Hematopoietic multipotent progenitor cell treated with erythropoietin and hydrocortisone succinate and interleukin-3 and kit ligand, for 8 days (in vitro differentiated cells): ENCODE results near the gene PC.
"Not testable (repeated sequence)": the region's sequence is repeated elsewhere in the genome, so short reads cannot be mapped to it uniquely, and the experiment has no call there.

Source experiments
- DNase-seq: peaks from one replicate; pipeline ENCODE4 v3.0.0-alpha.2; 2015

Gene PC

GRCh38 chr11:66979336-66979980 lies 21.3 kb upstream of the PC start:
- DNase-seq: no peak

GRCh38 chr11:66978717-66979116 lies 20.5 kb upstream of the PC start:
- DNase-seq: no peak

- DNase-seq: no peak
Observed at GRCh38 chr11:66978229-66978628, 20.0 kb upstream of the PC start.

- no peak for DNase-seq
Observed at GRCh38 chr11:66976925-66977324, 18.7 kb upstream of the PC start.

GRCh38 chr11:66976028-66976467 lies 17.9 kb upstream of the PC start:
- DNase-seq: no peak

- no peak for DNase-seq
Observed at GRCh38 chr11:66975405-66976027, 17.3 kb upstream of the PC start.

GRCh38 chr11:66974724-66975404 lies 16.7 kb upstream of the PC start, which contains the start of gene C11orf86:
C11orf86 (plus strand) TSS chr11:66975304; CDS start chr11:66975363, 59 bp downstream.
- no peak for DNase-seq

GRCh38 chr11:66973956-66974580 lies 15.9 kb upstream of the PC start:
- no peak for DNase-seq

GRCh38 chr11:66971488-66971887 lies 13.3 kb upstream of the PC start:
- no peak for DNase-seq

- DNase-seq: no peak
Observed at GRCh38 chr11:66970807-66971442, 12.7 kb upstream of the PC start.

GRCh38 chr11:66970371-66970806 lies 12.2 kb upstream of the PC start:
- no peak for DNase-seq

- DNase-seq: no peak
Observed at GRCh38 chr11:66969584-66970225, 11.5 kb upstream of the PC start.

GRCh38 chr11:66967670-66968425 lies 9.7 kb upstream of the PC start:
- DNase-seq: no peak

GRCh38 chr11:66966351-66966750 lies 8.2 kb upstream of the PC start:
- DNase-seq: no peak

GRCh38 chr11:66964495-66964894 lies 6.3 kb upstream of the PC start:
- no peak for DNase-seq

GRCh38 chr11:66962801-66963200 lies 4.6 kb upstream of the PC start:
- no peak for DNase-seq

GRCh38 chr11:66962247-66962646 lies 4.1 kb upstream of the PC start:
- no peak for DNase-seq

- DNase-seq: not testable (repeated sequence)
Observed at GRCh38 chr11:66961691-66962213, 3.6 kb upstream of the PC start.

GRCh38 chr11:66958956-66959274 lies 732 bp upstream of the PC start:
- no peak for DNase-seq

GRCh38 chr11:66957971-66958231 lies 282 bp downstream of the PC start:
- no peak for DNase-seq

GRCh38 chr11:66956689-66957290 lies 1.4 kb downstream of the PC start:
- no peak for DNase-seq
